AG10803 (cell line): ENCODE measurements around the gene GFAP.

Source experiments
- DNase-seq: peaks from one replicate; pipeline ENCODE4 v3.0.0; 2010; ENCODE audit warnings: low read depth
- H3K4me3 ChIP-seq: 2 replicates; pipeline ENCODE4 v1.5.1; 2011; ENCODE audit warnings: mild to moderate bottlenecking, low read length, control low read depth
- TF ChIP-seq, protein P1 (sequence below): conservative IDR thresholded peaks from 2 replicates; pipeline ENCODE4 v1.5.1; 2011; ENCODE audit warnings: mild to moderate bottlenecking, low read length, control low read depth, inconsistent platforms

Gene GFAP

DNA sequence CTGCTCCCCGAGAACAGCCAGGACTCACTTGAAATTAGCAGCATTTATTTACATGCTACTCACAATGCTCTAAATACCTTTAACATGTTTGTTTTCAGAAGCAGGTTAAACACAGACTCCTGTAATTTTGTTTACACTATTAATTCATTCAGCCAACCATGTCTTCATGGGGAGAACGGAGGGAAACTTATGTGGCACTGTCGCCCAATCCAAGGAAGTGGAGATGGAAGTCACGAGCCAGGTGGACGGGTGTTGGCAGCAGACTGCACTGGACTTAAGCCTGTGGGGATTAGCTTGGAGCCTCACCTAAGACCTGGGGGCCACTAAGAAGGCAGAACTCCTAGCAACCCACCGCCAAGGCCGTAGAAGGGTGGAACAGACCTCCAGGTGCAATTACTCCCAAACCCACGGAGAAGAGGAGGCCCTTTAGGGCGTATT lies 8.8 kb upstream of the GFAP start:
- H3K4me3 ChIP-seq, result no peak overlapping the region
- TF ChIP-seq, protein P1, sequence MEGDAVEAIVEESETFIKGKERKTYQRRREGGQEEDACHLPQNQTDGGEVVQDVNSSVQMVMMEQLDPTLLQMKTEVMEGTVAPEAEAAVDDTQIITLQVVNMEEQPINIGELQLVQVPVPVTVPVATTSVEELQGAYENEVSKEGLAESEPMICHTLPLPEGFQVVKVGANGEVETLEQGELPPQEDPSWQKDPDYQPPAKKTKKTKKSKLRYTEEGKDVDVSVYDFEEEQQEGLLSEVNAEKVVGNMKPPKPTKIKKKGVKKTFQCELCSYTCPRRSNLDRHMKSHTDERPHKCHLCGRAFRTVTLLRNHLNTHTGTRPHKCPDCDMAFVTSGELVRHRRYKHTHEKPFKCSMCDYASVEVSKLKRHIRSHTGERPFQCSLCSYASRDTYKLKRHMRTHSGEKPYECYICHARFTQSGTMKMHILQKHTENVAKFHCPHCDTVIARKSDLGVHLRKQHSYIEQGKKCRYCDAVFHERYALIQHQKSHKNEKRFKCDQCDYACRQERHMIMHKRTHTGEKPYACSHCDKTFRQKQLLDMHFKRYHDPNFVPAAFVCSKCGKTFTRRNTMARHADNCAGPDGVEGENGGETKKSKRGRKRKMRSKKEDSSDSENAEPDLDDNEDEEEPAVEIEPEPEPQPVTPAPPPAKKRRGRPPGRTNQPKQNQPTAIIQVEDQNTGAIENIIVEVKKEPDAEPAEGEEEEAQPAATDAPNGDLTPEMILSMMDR, result no peak
- no peak for DNase-seq

DNA sequence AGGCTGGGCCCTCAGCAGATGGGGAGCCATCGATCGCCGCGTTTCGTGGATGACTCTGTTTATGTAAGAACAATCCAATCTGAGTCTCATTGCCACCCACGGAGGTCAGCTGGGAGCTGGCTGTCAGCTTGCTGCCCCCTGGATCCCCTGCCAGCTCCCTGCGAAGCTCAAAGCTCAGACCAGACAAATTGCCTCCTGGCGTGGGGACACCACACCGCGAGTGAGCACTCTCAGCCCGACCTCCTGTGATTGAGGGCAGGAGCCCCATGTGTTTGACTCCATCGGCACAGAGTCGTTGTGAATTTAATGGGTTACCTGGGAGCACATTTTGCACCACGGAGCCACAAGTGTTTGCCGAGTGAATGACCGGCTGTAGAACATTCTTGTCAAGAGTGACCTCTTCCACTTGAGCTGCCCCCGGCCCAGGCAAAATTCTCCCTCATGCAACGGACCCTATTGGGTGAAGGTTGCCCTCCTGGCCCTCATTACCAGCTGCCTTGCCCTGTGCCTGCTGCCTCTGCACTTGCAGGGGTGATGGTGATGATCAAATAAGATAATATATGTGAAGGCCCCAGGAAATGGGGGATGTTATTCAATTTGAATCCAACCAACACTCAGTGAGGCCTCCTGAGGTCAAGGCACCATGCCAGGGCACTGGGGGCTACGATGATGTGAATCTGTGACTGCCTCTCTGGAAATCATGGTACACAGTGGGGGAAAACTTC lies 7.6 kb upstream of the GFAP start:
- H3K4me3 ChIP-seq, result no peak overlapping the region
- no peak for DNase-seq
- TF ChIP-seq, protein P1, result no peak

GRCh38 chr17:44922136-44922535 lies 6.8 kb upstream of the GFAP start:
- no peak overlapping the region for H3K4me3 ChIP-seq
- no peak for DNase-seq
- TF ChIP-seq, protein P1, result no peak

GRCh38 chr17:44921122-44921882 lies 6.0 kb upstream of the GFAP start:
- DNase-seq, result no peak
- TF ChIP-seq, protein P1, result peak; percentile 29
- no peak overlapping the region for H3K4me3 ChIP-seq

DNA sequence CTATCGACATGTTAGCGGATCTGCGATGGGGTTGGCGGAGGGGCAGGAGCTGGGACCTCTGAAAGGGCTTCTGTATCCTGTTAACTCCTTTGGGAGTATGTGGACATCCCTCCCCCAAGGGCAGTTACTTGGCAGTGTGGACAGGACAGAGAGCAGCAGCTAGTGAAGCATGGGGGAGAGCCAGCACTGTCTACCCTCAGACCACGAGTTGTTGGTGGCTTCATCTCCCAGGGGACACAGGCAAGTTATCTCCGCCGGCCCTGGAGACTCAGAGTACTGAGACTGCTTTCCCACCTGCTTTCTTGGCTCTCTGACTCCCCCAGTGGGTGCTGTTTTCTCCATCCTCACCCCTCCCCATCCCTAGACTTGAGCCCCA lies 5.3 kb upstream of the GFAP start:
- no peak overlapping the region for H3K4me3 ChIP-seq
- DNase-seq, result no peak
- TF ChIP-seq, protein P1, result no peak

GRCh38 chr17:44919885-44920564 lies 4.7 kb upstream of the GFAP start:
- TF ChIP-seq, protein P1, result peak; percentile 85
- DNase-seq, result peak; percentile 78
- H3K4me3 ChIP-seq, result no peak overlapping the region
